NCI-H1436 (cell line): ENCODE results near the gene THOC6.

Experiments used
- DNase-seq: peaks from one replicate; lab custom pipeline; 2025; lab: John Stamatoyannopoulos, UW

THOC6 gene

GRCh38 chr16:2991566-2992261 is 32.1 kb upstream of the THOC6 start:
- no peak for DNase-seq

GRCh38 chr16:2992383-2993081 is 31.3 kb upstream of the THOC6 start:
- DNase-seq, result no peak

GRCh38 chr16:2996298-2996697 is 27.5 kb upstream of the THOC6 start:
- no peak for DNase-seq

GRCh38 chr16:2999929-3000328 is 23.9 kb upstream of the THOC6 start:
- no peak for DNase-seq

DNA sequence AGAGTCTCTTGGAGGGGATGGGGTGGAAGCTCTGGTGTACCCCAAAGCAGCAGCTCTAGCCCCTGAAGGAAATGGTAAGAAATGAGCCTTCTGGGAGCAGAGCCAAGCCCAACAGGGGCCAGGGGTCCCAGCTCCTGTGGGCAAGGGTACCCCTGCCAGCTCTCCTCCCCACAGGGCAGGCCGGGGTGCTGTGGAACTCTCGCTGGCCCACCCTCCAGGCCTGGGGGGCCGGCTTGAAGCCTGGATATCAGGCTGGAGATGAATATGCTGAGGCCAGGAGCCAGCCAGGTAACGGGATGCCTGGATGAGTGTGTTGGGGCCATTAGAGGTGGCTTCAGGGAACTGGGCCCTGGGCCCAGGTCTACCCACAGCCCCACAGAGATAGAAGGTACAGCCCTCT is 23.3 kb upstream of the THOC6 start:
- DNase-seq, result no peak

DNA sequence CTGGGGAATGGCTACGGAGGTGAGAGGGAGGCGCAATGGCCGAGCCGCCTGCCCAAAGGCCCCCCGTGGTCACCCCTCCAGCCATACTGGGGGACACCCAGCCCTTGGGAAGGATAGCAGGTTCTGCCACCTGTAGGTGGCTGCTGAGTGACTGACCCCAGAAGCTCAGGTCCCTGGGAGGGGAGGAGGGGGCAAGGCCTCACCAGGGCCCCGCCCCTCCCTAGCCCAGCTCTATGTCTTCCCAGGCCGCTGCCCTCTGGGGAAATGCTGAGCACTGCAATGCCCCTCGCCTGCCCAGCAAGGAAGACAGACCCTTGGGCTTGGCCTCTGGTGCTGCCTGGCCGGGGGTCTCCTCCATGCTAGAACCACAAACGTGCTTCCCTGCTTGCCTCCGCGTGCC is 22.5 kb upstream of the THOC6 start:
- DNase-seq, result no peak

- peak; percentile 99 for DNase-seq
These were observed 20.1 kb upstream of the THOC6 start for GRCh38 chr16:3003582-3004270.

DNA sequence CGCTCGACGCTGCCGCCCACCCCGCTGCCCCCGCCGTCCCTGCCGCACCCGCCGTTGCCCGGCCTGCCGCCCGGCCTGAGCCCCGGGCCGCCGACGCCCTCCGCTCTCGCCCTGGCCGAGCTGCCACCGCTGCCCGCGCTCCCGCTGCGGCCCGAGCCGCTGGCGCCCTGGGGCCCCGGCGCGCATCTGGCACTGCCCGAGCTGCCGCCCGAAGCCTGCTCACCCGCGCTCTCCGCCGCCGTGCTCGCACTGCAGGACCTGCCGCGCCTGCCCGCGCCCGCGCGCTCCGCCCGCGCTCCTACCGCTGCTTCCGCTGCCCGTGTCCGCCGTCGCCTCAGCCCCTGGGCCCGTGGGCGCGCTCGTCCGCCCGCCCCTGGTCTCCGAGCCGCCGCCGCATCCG is 19.5 kb upstream of the THOC6 start:
- DNase-seq, result no peak

- no peak for DNase-seq
These were observed 19.0 kb upstream of the THOC6 start for GRCh38 chr16:3004781-3005284.

DNA sequence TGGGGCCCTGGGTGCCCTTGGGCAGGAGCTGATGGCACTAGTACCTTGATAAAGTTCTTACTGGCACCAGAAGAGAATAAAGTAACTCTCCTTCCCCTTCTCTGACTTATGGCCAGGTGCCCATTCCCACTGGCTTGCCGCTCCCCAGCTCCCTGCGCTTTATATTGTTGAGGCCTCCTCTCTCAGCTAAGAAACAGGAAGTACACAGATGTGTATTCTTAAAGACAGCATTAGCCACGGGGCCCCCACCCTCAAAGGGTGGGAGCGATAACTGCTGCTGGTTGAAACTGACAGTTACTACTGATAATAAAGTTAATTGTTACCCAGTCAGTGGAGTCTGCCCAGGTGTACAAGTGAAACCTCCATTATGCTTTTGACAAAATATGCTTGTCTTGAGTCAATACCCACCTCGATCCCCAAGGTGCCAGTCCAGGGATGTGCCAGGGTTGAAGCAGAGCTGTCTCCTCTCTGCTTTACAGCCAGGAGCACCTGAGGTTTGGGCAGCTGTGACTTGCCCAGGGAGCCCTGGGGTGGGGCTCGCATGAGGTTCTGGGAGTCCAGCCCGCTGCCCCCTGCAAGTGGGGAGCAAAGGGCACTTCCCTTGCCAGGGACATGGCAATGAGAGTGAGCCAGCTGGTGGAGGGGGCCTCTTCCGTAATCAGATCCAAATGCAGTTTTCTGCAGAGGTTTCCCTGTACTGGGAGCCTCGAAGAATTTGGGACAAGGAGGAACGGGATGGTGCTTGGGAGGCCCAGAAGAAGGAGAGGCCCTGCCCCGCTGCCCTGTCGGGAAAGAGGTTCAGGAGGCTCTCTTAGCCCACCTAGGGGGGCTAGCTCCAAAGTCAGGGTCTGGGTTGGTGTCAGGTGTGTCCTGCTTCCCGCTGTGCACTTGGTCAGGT is 16.5 kb upstream of the THOC6 start:
- DNase-seq, result no peak

- no peak for DNase-seq
These were observed 15.7 kb upstream of the THOC6 start for GRCh38 chr16:3007957-3008689.

DNA sequence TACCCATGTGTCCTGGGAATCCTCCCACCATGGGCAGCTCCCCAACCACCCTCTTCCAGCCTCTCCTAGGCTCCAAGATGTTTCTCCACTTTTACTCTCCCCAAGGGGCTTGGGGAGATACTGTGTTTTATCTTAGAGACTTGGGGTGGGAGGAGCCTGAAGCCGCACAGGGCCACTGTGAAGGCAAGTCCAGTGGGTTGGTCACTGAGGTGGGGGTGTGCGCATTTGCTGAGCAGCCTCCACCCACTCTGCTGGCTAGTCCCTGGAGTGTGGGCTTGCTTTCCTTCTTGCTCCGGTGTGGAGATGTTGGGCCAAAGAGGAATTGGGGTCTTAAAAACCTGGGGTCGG is 15.2 kb upstream of the THOC6 start:
- no peak for DNase-seq

- peak; percentile 17 for DNase-seq
These were observed 14.1 kb upstream of the THOC6 start for GRCh38 chr16:3009568-3010390.

DNA sequence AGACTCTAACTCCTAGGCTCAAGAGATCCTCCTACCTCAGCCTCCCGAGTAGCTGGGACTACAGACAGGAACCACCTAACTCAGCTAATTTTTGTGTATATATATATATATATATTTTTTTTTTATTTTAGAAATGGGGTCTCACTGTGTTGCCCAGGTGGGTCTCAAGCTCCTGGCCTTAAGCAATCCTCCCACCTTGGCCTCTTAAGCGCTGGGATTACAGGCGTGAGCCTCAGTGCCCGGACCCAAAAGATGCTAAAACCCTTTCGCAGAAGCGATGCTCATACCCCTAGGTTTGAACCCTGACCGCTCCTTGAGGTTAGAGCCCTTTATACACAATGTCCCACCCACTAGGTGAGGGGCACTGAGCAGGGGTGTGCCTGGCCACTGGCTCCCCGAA is 13.3 kb upstream of the THOC6 start:
- DNase-seq, result no peak

DNA sequence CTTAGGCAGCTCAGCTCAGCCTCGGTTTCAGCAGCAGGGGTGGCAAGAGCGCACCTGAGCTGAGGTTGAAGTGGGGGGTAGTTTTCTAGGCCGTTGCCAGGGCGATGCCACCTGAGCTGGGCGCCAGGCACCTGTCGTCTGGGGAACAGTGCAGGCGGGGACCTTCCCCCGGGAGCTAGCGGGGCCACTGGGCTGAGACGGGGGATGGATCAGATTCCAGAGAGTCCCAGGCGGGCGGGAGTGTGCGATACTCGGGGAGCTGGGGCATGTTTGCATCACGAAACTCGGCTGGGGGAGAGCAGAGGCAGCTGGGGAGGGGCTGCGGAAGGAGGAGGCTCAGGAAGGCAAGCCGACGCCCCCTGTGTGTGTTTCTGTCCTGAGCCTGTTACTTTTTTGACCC is 11.6 kb upstream of the THOC6 start:
- peak; percentile 91 for DNase-seq

GRCh38 chr16:3012828-3013420 is 10.9 kb upstream of the THOC6 start, which contains the start of gene CLDN9:
CLDN9 (plus strand) TSS chr16:3012923; CDS start chr16:3013363, 440 bp downstream.
- DNase-seq, result peak; percentile 84

- DNase-seq, result no peak
These were observed 10.3 kb upstream of the THOC6 start for GRCh38 chr16:3013491-3013951.

DNA sequence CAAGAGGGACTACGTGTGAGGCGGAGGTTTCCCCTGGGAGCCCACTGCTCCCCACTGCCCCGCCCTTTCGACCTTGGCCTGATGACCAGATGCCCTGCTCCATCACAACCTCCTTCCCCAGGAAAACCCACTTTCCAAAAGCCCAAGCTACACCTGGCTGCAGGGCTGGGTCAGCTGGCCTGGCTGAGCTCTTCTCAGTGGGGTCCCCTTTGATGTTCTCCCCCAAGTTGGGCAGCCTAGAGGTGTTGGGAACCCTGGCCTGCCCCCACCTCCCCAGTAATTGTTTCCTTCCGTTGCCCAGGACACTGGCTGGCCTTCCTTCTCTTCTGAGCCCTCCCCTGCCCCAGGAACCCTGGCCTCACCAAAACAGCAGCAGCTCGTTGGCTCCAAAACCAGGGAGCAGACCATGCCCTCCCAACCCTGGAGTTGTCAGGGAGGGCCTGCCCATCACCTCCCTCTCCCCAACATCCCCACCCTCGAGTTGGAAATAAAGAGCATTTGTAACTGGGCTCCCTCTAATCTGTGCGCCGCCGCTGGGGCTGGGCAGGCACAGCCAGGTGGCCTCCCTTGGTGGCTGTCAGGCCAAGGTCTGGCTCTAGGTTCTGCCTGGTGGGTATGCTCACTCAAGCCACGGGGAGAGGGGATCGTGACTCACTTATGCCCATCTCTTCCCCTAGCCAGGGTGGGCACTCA is 9.7 kb upstream of the THOC6 start:
- no peak for DNase-seq

DNA sequence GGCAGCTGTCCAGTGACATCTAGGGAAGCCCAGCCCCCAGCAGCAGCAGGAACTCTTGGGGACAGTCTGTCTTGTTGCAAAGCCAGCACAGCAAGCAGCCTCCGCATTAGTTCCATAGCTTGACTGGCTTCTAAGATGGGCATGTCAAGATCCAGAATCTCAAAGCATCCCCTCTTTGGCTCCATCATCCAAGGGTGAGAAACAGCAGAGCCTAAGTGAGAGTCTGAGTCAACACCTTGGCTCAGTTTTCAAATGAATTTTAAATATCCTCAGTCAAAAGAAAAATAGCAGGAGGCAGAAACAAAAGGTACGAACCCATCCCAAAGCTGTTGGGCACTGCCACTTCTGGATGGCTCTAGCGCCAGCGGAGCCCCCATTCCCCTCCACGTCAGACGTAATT is 8.9 kb upstream of the THOC6 start:
- no peak for DNase-seq
